CD8-positive, alpha-beta memory T cell (primary cell): Measurements from ENCODE around the gene RPL28. TPM values are rescaled to one million over a fixed set of nuclear protein-coding genes. Genes with fewer than 3 reads are reported as not detected.

ENCODE experiments used
- CTCF ChIA-PET: fragments of 350-600 bp; sonication (Branson Sonifier 250); formaldehyde crosslinking; loops from one replicate; lab custom pipeline; 2021; ENCODE audit warnings: antibody characterized with exemption; lab: Charles Lee
- POLR2A ChIA-PET: fragments of 350-600 bp; sonication (Branson Sonifier 250); formaldehyde crosslinking; loops from one replicate; lab custom pipeline; 2021; ENCODE audit warnings: antibody characterized with exemption; lab: Charles Lee
- DNase-seq, 5 donors: peaks; one replicate each; pipeline versions ENCODE4 v3.0.0 to v3.0.0-alpha.2; 2020 to 2022; ENCODE audit warnings: mixed read lengths in 1 of 5
- H3K27ac ChIP-seq: one replicate; pipeline ENCODE4 v1.7.0; 2013; ENCODE audit warnings: low read depth, mild to moderate bottlenecking, low read length, moderate library complexity
- H3K27me3 ChIP-seq: 2 replicates; pipeline ENCODE4 v1.7.0; 2013; ENCODE audit warnings: low read length, mild to moderate bottlenecking; ENCODE audit not compliant: insufficient read depth, poor library complexity, severe bottlenecking
- H3K36me3 ChIP-seq: 2 replicates; pipeline ENCODE4 v1.7.0; 2013; ENCODE audit warnings: mild to moderate bottlenecking, low read length, moderate library complexity; ENCODE audit not compliant: insufficient read depth
- H3K4me1 ChIP-seq: 2 replicates; pipeline ENCODE4 v1.7.0; 2013; ENCODE audit warnings: mild to moderate bottlenecking, low read length, moderate library complexity; ENCODE audit not compliant: insufficient read depth
- H3K4me3 ChIP-seq: 2 replicates; pipeline ENCODE4 v1.7.0; 2013; ENCODE audit warnings: mild to moderate bottlenecking, low read length
- H3K9me3 ChIP-seq: 2 replicates; pipeline ENCODE4 v1.7.0; 2013; ENCODE audit warnings: mild to moderate bottlenecking, low read length
- H3K27ac Mint-ChIP-seq, 8 donors: one replicate each; pipeline ENCODE4 v1.8.0; 2020 to 2021; ENCODE audit warnings: mixed read lengths in 8 of 8, mild to moderate bottlenecking in 6 of 8, inconsistent platforms in 3 of 8, moderate library complexity in 3 of 8
- H3K27me3 Mint-ChIP-seq, 2 donors: one replicate each; pipeline ENCODE4 v1.8.0; 2020 to 2021; ENCODE audit warnings: mixed read lengths in 2 of 2, mild to moderate bottlenecking in 1 of 2, moderate library complexity in 1 of 2
- H3K36me3 Mint-ChIP-seq, 3 donors: one replicate each; pipeline ENCODE4 v1.8.0; 2020 to 2021; ENCODE audit warnings: mixed read lengths in 3 of 3, inconsistent platforms in 1 of 3, mild to moderate bottlenecking in 1 of 3
- H3K4me1 Mint-ChIP-seq, 3 donors: one replicate each; pipeline ENCODE4 v1.8.0; 2020 to 2021; ENCODE audit warnings: mixed read lengths in 3 of 3, inconsistent platforms in 1 of 3, mild to moderate bottlenecking in 1 of 3
- H3K4me3 Mint-ChIP-seq, 7 donors: one replicate each; pipeline ENCODE4 v1.8.0; 2020 to 2021; ENCODE audit warnings: mixed read lengths in 7 of 7, mild to moderate bottlenecking in 6 of 7, moderate library complexity in 4 of 7, inconsistent platforms in 2 of 7
- H3K9me3 Mint-ChIP-seq, 5 donors: one replicate each; pipeline ENCODE4 v1.8.0; 2020 to 2022; ENCODE audit warnings: mixed read lengths in 5 of 5, mild to moderate bottlenecking in 3 of 5, moderate library complexity in 2 of 5, inconsistent platforms in 1 of 5
- polyA plus RNA-seq: library from polyadenylated mRNA; unstranded; fragments of 300-500 nt; fragmentation: Illumina TruSeq; gene quantifications from one replicate; pipeline ENCODE4 v1.2.3, GENCODE V29; 2021
- total RNA-seq, 2 experiments: library from RNA; stranded (reverse); gene quantifications; one replicate each; pipeline ENCODE4 v1.2.3, GENCODE V29; 2021

RPL28 gene
- total and polyA plus RNA-seq, 3 experiments from 2014 or later: 615 to 2,381 (median 2,376) TPM

DNA sequence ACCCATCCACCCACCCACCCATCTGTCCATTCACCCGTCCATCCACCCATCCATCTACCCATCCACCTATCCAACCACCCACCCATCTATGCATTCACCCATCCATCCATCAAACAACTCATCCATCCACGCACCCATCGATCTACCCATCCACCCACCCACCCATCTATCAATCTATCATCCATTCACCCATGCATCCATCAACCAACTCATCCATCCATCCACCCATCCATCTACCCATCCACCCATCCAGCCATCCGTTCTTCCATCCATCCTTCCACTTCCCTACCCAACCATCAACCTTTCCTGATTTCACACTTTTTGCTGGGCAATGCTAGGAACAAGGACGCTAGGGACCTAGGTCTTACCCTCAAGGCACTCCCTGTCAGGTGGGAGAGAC is 3.7 kb upstream of the RPL28 start:
- peaks cover 25% of the 10 kb centered on the region for H3K4me1 ChIP-seq
- H3K27me3 ChIP-seq: no peaks in the 10 kb centered on the region
- peak overlapping the region in 4 of 8 donors; percentile 15 to 72 (median 48) for H3K27ac Mint-ChIP-seq
- no peak for DNase-seq
- H3K4me3 Mint-ChIP-seq: peak overlapping the region; percentile 38 to 87 (median 77)
- ChIA-PET CTCF (interaction anchor here (2.3 kb wide), 1 partner anchor 241 kb away, joined by 12 read pairs; no protein-coding TSS in a partner anchor), POLR2A (interaction anchor here (1.1 kb wide), 1 partner anchor 43 kb away, joined by 3 read pairs; no protein-coding TSS in a partner anchor)
- no peaks in the 10 kb centered on the region for H3K9me3 Mint-ChIP-seq
- peaks cover 31 to 45% (median 39%) of the 10 kb centered on the region in 3 donors for H3K4me1 Mint-ChIP-seq
- H3K27me3 Mint-ChIP-seq: peaks cover 0 to 10% of the 10 kb centered on the region in 2 donors
- peaks cover 7% of the 10 kb centered on the region for H3K36me3 ChIP-seq
- peaks cover 3 to 17% (median 7%) of the 10 kb centered on the region in 3 donors for H3K36me3 Mint-ChIP-seq
- no peaks in the 10 kb centered on the region for H3K9me3 ChIP-seq
- no peak overlapping the region for H3K27ac ChIP-seq
- H3K4me3 ChIP-seq: no peak overlapping the region

DNA sequence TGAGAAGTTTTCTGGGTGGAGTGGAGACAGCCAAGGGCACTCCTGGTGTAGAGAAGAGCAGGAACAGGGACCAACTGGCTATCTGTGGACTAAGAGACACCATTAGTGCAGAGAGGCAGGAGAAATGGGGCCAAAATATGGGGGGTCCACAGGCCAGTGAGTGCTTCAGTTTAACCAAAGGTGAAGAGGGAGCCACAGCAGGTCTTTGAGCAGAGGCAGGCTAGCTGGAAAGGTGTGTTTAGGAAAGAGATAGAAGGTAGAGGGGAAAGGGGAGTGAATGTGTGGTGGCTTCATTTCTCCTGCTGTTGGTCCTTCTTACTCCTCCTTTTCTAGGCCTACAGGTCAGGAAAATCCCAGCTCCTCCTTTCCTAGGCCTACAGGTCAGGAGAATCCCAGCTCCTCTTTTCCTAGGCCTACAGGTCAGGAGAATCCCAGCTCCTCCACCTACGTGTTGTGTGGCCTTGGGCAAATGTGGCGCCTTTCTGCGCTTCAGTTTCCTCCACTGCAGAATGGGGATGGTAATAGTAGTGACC is 3.1 kb upstream of the RPL28 start:
- Mint-ChIP-seq H3K9me3 (no peaks in the 10 kb centered on the region), H3K27ac (peak overlapping the region; percentile 41 to 91 (median 80)), H3K4me1 (peaks cover 37 to 51% (median 45%) of the 10 kb centered on the region in 3 donors), H3K27me3 (peaks cover 0 to 10% of the 10 kb centered on the region in 2 donors), H3K4me3 (peak overlapping the region; percentile 82 to 92 (median 85)), H3K36me3 (peaks cover 3 to 22% (median 7%) of the 10 kb centered on the region in 3 donors)
- ChIA-PET POLR2A (interaction anchor here (1.1 to 1.4 kb wide), 2 partner anchors 44 to 81 kb away, joined by 3 to 5 read pairs; no protein-coding TSS in a partner anchor), CTCF (interaction anchor here (1.9 to 3.1 kb wide), 3 partner anchors 81 to 241 kb away, joined by 5 to 22 read pairs (median 12); no protein-coding TSS in a partner anchor)
- DNase-seq: no peak
- H3K27ac ChIP-seq: peak overlapping the region; percentile 70
- H3K36me3 ChIP-seq: peaks cover 12% of the 10 kb centered on the region
- peak overlapping the region; percentile 54 for H3K4me3 ChIP-seq
- no peaks in the 10 kb centered on the region for H3K27me3 ChIP-seq
- H3K9me3 ChIP-seq: no peaks in the 10 kb centered on the region
- peaks cover 31% of the 10 kb centered on the region for H3K4me1 ChIP-seq

- Mint-ChIP-seq H3K27me3 (peaks cover 0 to 9% of the 10 kb centered on the region in 2 donors), H3K36me3 (peaks cover 3 to 32% (median 7%) of the 10 kb centered on the region in 3 donors), H3K4me3 (peak overlapping the region; percentile 82 to 92 (median 85)), H3K4me1 (peaks cover 46 to 60% (median 51%) of the 10 kb centered on the region in 3 donors), H3K27ac (peak overlapping the region; percentile 41 to 91 (median 86)), H3K9me3 (no peaks in the 10 kb centered on the region)
- H3K36me3 ChIP-seq: peaks cover 22% of the 10 kb centered on the region
- POLR2A ChIA-PET: interaction anchor here (0.5 to 2.3 kb wide), 11 partner anchors 8 to 251 kb away, joined by 3 to 20 read pairs (median 4); partner anchors contain the start of genes HSPBP1, KMT5C, PPP6R1 and UBE2S
- H3K4me1 ChIP-seq: peaks cover 40% of the 10 kb centered on the region
- peak in 3 of 5 donors; percentile 39 to 61 (median 48) for DNase-seq
- peak overlapping the region; percentile 99 for H3K27ac ChIP-seq
- no peaks in the 10 kb centered on the region for H3K27me3 ChIP-seq
- no peaks in the 10 kb centered on the region for H3K9me3 ChIP-seq
- CTCF ChIA-PET: interaction anchor here (0.6 to 3.1 kb wide), 13 partner anchors 11 to 295 kb away, joined by 3 to 22 read pairs (median 5); partner anchors contain the start of genes KMT5C and PPP6R1
- H3K4me3 ChIP-seq: peak overlapping the region; percentile 54
Observed at GRCh38 chr19:55383279-55384130, 2.2 kb upstream of the RPL28 start.

DNA sequence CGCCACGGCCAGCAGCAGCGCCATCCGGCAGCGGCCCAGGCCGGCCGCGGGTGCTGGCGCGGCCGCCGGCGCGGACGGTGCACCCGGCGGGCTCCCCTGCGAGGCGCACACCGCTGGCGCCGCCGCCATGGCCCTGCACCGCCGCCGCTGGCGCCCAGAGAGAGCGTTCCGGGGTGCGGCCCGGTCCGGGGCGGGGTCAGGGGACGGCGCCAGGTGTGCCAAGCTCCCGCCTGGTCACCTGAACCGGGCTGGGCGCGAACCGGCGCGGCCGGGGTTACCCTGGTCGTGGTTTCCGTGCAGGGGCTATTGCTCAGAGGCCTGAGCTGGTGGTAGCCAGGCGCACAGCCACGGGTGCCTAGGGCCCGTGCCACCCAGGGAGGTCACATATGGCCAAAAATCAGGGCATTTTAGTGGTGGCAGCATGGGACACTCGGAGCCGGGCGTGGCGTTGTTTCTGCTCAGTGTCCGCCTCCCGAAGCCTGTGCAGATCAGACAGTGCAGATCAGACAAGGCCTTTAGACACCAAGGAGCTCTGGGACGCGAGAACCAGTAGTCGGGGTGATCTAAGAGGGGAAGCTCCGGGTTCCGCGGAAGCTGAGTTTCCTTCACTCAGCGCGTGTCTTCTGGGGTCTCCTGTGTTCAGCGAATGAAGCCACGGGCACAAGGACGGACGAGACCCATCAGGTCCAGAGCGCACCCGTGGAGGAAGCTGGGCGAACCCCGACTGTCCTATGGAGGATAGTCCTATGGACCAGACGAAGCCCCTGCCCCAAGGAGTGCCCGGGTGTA is 1.4 kb upstream of the RPL28 start, which contains the start of gene TMEM238:
Gene TMEM238, minus strand, starts transcription at position 162 of the 789 bp plus-strand sequence. Its CDS starts 33 bp downstream, at position 129.
- H3K4me1 ChIP-seq: peaks cover 48% of the 10 kb centered on the region

GRCh38 chr19:55384920-55385723 is 610 bp upstream of the RPL28 start:
- CTCF ChIA-PET: interaction anchor here (0.9 to 3.1 kb wide), 10 partner anchors 9 to 130 kb away, joined by 3 to 22 read pairs (median 4); partner anchors contain the start of genes KMT5C and PPP6R1
- H3K4me3 Mint-ChIP-seq: peak overlapping the region; percentile 97 to 100 (median 99)
- Histone ChIP-seq H3K4me1 (peaks cover 56% of the 10 kb centered on the region), H3K9me3 (no peaks in the 10 kb centered on the region), H3K27ac (peak overlapping the region; percentile 99), H3K36me3 (peaks cover 28% of the 10 kb centered on the region), H3K4me3 (peak overlapping the region; percentile 99), H3K27me3 (no peaks in the 10 kb centered on the region)
- H3K27me3 Mint-ChIP-seq: peaks cover 0 to 10% of the 10 kb centered on the region in 2 donors
- H3K9me3 Mint-ChIP-seq: no peaks in the 10 kb centered on the region
- H3K36me3 Mint-ChIP-seq: peaks cover 3 to 48% (median 5%) of the 10 kb centered on the region in 3 donors
- POLR2A ChIA-PET: interaction anchor here (0.9 to 2.6 kb wide), 12 partner anchors 21 to 269 kb away, joined by 3 to 20 read pairs (median 4); partner anchors contain the start of genes HSPBP1, KMT5C, PPP6R1 and UBE2S
- H3K27ac Mint-ChIP-seq: peak overlapping the region; percentile 97 to 100 (median 99)
- DNase-seq: peak; percentile 93 to 98 (median 96)
- H3K4me1 Mint-ChIP-seq: peaks cover 60 to 75% (median 64%) of the 10 kb centered on the region in 3 donors

More for the DNA sequence above, 1.4 kb upstream of the RPL28 start, which contains the start of gene TMEM238:
- Histone ChIP-seq H3K9me3 (no peaks in the 10 kb centered on the region), H3K27me3 (no peaks in the 10 kb centered on the region), H3K4me3 (peak within 1 kb of the TSS; percentile 99), H3K36me3 (peaks cover 28% of the 10 kb centered on the region), H3K27ac (peak within 1 kb of the TSS; percentile 99)
- peaks cover 0 to 10% of the 10 kb centered on the region in 2 donors for H3K27me3 Mint-ChIP-seq
- peak in 3 of 5 donors; percentile 26 to 46 (median 41) for DNase-seq
- peak within 1 kb of the TSS; percentile 97 to 100 (median 99) for H3K4me3 Mint-ChIP-seq
- H3K4me1 Mint-ChIP-seq: peaks cover 52 to 67% (median 56%) of the 10 kb centered on the region in 3 donors
- H3K36me3 Mint-ChIP-seq: peaks cover 3 to 40% (median 7%) of the 10 kb centered on the region in 3 donors
- no peaks in the 10 kb centered on the region for H3K9me3 Mint-ChIP-seq
- H3K27ac Mint-ChIP-seq: peak within 1 kb of the TSS; percentile 97 to 100 (median 99)
- POLR2A ChIA-PET: interaction anchor here (0.5 to 2.3 kb wide), 15 partner anchors 9 to 342 kb away, joined by 3 to 20 read pairs (median 4); partner anchors contain the start of genes HSPBP1, KMT5C, PPP6R1 and UBE2S
- CTCF ChIA-PET: interaction anchor here (0.6 to 3.1 kb wide), 14 partner anchors 10 to 296 kb away, joined by 3 to 22 read pairs (median 4); partner anchors contain the start of genes KMT5C and PPP6R1

- ChIA-PET POLR2A (interaction anchor here (1.0 to 2.6 kb wide), 2 partner anchors 19 to 21 kb away, joined by 3 to 14 read pairs; partner anchors contain the start of gene UBE2S), CTCF (no interaction called here)
- Histone ChIP-seq H3K4me3 (peak overlapping the region; percentile 99), H3K4me1 (peaks cover 57% of the 10 kb centered on the region), H3K27ac (peak overlapping the region; percentile 99), H3K36me3 (peaks cover 28% of the 10 kb centered on the region), H3K9me3 (no peaks in the 10 kb centered on the region), H3K27me3 (no peaks in the 10 kb centered on the region)
- no peak for DNase-seq
- Mint-ChIP-seq H3K4me1 (peaks cover 62 to 86% (median 72%) of the 10 kb centered on the region in 3 donors), H3K4me3 (peak overlapping the region; percentile 97 to 100 (median 99)), H3K36me3 (peaks cover 3 to 61% (median 5%) of the 10 kb centered on the region in 3 donors), H3K27me3 (peaks cover 0 to 10% of the 10 kb centered on the region in 2 donors), H3K9me3 (no peaks in the 10 kb centered on the region), H3K27ac (peak overlapping the region; percentile 97 to 100 (median 99))
Observed at GRCh38 chr19:55386493-55386971, 800 bp downstream of the RPL28 start.
